ENCODE results near the gene KCNN2.

DNA sequence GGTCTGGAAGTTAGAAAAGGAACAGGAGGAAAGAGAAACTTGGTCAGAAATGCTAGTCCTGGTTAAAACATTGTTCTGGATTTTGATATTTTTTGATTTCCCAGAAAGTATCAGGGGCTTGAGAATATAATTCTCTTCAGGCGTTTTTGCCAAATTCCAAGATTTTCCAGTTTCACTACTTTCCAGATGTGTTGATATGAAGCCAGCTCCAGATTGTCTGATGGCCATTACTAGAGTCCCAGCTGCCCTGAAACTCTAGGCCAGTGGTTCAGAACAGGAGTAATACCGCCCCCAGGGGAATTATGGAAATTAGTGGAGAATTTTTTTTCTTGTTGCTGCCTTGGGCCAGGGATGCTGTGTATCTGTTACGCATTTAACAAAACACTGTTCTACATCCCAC lies 88.6 kb downstream of the KCNN2 start:
- TF ChIP-seq JUND (IDR thresholded peaks at IDR 0.05; ENCODE audit: borderline replicate concordance, low read depth, low read length) (no peak), JUND (tag; IDR thresholded peaks at IDR 0.05; ENCODE audit: borderline replicate concordance, low read depth, low read length) (no peak), ZNF561 (CRISPR knock-in tag; conservative IDR thresholded peaks at IDR 0.05) (no peak), KAT8 (IDR thresholded peaks at IDR 0.05; ENCODE audit: low read depth) (no peak), MYC (IDR thresholded peaks at IDR 0.05; ENCODE audit: low read depth, low read length) (no peak), MYC (CRISPR knock-in tag; IDR thresholded peaks at IDR 0.05; ENCODE audit: borderline replicate concordance, low read depth) (no peak), NBN (IDR thresholded peaks at IDR 0.05; ENCODE audit: low read depth) (no peak), RBM25 (IDR thresholded peaks at IDR 0.05; ENCODE audit: low read depth, low read length, severe bottlenecking) (no peak), POLR2A (conservative IDR thresholded peaks at IDR 0.05) (no peak)
- TF ChIP-seq, protein P1, sequence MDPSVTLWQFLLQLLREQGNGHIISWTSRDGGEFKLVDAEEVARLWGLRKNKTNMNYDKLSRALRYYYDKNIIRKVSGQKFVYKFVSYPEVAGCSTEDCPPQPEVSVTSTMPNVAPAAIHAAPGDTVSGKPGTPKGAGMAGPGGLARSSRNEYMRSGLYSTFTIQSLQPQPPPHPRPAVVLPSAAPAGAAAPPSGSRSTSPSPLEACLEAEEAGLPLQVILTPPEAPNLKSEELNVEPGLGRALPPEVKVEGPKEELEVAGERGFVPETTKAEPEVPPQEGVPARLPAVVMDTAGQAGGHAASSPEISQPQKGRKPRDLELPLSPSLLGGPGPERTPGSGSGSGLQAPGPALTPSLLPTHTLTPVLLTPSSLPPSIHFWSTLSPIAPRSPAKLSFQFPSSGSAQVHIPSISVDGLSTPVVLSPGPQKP (CRISPR knock-in tag; IDR thresholded peaks at IDR 0.05), result no peak
- TF ChIP-seq, protein P2, sequence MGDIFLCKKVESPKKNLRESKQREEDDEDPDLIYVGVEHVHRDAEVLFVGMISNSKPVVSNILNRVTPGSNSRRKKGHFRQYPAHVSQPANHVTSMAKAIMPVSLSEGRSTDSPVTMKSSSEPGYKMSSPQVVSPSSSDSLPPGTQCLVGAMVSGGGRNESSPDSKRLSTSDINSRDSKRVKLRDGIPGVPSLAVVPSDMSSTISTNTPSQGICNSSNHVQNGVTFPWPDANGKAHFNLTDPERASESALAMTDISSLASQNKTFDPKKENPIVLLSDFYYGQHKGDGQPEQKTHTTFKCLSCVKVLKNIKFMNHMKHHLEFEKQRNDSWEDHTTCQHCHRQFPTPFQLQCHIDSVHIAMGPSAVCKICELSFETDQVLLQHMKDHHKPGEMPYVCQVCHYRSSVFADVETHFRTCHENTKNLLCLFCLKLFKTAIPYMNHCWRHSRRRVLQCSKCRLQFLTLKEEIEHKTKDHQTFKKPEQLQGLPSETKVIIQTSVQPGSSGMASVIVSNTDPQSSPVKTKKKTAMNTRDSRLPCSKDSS (IDR thresholded peaks at IDR 0.05; ENCODE audit: low read depth, partially characterized antibody), result no peak
- TF ChIP-seq, protein P3, sequence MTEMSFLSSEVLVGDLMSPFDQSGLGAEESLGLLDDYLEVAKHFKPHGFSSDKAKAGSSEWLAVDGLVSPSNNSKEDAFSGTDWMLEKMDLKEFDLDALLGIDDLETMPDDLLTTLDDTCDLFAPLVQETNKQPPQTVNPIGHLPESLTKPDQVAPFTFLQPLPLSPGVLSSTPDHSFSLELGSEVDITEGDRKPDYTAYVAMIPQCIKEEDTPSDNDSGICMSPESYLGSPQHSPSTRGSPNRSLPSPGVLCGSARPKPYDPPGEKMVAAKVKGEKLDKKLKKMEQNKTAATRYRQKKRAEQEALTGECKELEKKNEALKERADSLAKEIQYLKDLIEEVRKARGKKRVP (CRISPR knock-in tag; IDR thresholded peaks at IDR 0.05), result no peak
- TF ChIP-seq, protein P4, sequence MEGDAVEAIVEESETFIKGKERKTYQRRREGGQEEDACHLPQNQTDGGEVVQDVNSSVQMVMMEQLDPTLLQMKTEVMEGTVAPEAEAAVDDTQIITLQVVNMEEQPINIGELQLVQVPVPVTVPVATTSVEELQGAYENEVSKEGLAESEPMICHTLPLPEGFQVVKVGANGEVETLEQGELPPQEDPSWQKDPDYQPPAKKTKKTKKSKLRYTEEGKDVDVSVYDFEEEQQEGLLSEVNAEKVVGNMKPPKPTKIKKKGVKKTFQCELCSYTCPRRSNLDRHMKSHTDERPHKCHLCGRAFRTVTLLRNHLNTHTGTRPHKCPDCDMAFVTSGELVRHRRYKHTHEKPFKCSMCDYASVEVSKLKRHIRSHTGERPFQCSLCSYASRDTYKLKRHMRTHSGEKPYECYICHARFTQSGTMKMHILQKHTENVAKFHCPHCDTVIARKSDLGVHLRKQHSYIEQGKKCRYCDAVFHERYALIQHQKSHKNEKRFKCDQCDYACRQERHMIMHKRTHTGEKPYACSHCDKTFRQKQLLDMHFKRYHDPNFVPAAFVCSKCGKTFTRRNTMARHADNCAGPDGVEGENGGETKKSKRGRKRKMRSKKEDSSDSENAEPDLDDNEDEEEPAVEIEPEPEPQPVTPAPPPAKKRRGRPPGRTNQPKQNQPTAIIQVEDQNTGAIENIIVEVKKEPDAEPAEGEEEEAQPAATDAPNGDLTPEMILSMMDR (IDR thresholded peaks at IDR 0.05 in 2 of 3, conservative IDR thresholded peaks at IDR 0.05 in 1 of 3; ENCODE audit: insufficient read depth in 2 of 3, low read depth in 1 of 3, low read length in 3 of 3), result no peak
- TF ChIP-seq, protein P5, sequence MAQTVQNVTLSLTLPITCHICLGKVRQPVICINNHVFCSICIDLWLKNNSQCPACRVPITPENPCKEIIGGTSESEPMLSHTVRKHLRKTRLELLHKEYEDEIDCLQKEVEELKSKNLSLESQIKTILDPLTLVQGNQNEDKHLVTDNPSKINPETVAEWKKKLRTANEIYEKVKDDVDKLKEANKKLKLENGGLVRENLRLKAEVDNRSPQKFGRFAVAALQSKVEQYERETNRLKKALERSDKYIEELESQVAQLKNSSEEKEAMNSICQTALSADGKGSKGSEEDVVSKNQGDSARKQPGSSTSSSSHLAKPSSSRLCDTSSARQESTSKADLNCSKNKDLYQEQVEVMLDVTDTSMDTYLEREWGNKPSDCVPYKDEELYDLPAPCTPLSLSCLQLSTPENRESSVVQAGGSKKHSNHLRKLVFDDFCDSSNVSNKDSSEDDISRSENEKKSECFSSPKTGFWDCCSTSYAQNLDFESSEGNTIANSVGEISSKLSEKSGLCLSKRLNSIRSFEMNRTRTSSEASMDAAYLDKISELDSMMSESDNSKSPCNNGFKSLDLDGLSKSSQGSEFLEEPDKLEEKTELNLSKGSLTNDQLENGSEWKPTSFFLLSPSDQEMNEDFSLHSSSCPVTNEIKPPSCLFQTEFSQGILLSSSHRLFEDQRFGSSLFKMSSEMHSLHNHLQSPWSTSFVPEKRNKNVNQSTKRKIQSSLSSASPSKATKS (CRISPR knock-in tag; IDR thresholded peaks at IDR 0.05), result no peak

Data from K562 (cell line).